ENCODE results near the gene HPDL.

HPDL gene

GRCh38 chr1:45327644-45328515, 1.2 kb downstream of the HPDL start:
- Histone ChIP-seq H3K27ac (ENCODE audit: low read length) (no peak overlapping the region), H3K9ac (ENCODE audit: low read depth, low read length) (peak overlapping the region; percentile 57; the same call in 1 of the 2 replicates), H3K4me3 (ENCODE audit: low read length) (peak overlapping the region; percentile 59; the same call in 1 of the 2 replicates)

DNA sequence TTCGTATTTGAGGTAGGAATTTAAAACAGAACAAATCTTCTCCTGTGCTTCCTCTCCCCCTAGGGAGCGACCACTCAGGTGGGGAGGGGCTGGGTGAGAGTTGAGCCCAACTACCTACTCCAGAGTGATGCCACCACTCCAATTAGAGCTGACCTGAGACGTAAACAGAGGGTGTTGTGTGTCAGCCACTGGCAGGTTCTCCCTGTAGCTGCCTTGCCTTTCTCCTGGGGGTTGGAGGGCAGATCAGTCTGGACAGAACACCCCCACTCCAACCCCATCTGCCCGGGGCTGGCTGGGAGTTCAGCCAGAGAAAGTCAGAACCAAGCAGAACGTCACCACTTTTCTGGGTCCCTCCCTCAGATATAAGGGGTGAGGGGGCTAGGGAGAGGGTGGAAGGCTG, 2.0 kb downstream of the HPDL start:
- no peaks in the 10 kb centered on the region for H3K9me3 ChIP-seq (ENCODE audit: insufficient read depth, low read depth, low read length)
- H3K4me1 ChIP-seq (ENCODE audit: insufficient read depth, low read length) = peaks cover 22% of the 10 kb centered on the region; the same call in 1 of the 2 replicates
- H3K4me3 ChIP-seq (ENCODE audit: low read length) = peak overlapping the region; percentile 59; the same call in 1 of the 2 replicates
- no peaks in the 10 kb centered on the region for H3K27me3 ChIP-seq (ENCODE audit: insufficient read depth, low read length)
- H3K27ac ChIP-seq (ENCODE audit: low read length) = no peak overlapping the region
- peak overlapping the region; percentile 33; the same call in 1 of the 2 replicates for H3K9ac ChIP-seq (ENCODE audit: low read depth, low read length)
- peaks cover 54% of the 10 kb centered on the region for H3K36me3 ChIP-seq (ENCODE audit: insufficient read depth, low read depth, low read length)

More at GRCh38 chr1:45327644-45328515, 1.2 kb downstream of the HPDL start:
- H3K4me1 ChIP-seq (ENCODE audit: insufficient read depth, low read length) = peaks cover 22% of the 10 kb centered on the region; the same call in 1 of the 2 replicates
- peaks cover 46% of the 10 kb centered on the region for H3K36me3 ChIP-seq (ENCODE audit: insufficient read depth, low read depth, low read length)
- H3K9me3 ChIP-seq (ENCODE audit: insufficient read depth, low read depth, low read length) = no peaks in the 10 kb centered on the region
- H3K27me3 ChIP-seq (ENCODE audit: insufficient read depth, low read length) = no peaks in the 10 kb centered on the region

GRCh38 chr1:45329445-45329844, 2.8 kb downstream of the HPDL start:
- Histone ChIP-seq H3K4me3 (ENCODE audit: low read length) (no peak overlapping the region), H3K27me3 (ENCODE audit: insufficient read depth, low read length) (no peaks in the 10 kb centered on the region), H3K9me3 (ENCODE audit: insufficient read depth, low read depth, low read length) (no peaks in the 10 kb centered on the region), H3K9ac (ENCODE audit: low read depth, low read length) (peak overlapping the region; percentile 33; the same call in 1 of the 2 replicates), H3K36me3 (ENCODE audit: insufficient read depth, low read depth, low read length) (peaks cover 61% of the 10 kb centered on the region), H3K27ac (ENCODE audit: low read length) (no peak overlapping the region), H3K4me1 (ENCODE audit: insufficient read depth, low read length) (peaks cover 22% of the 10 kb centered on the region; the same call in 1 of the 2 replicates)

- Histone ChIP-seq H3K9ac (ENCODE audit: low read depth, low read length) (no peak overlapping the region), H3K4me1 (ENCODE audit: insufficient read depth, low read length) (peaks cover 15% of the 10 kb centered on the region; the same call in 1 of the 2 replicates), H3K36me3 (ENCODE audit: insufficient read depth, low read depth, low read length) (peaks cover 61% of the 10 kb centered on the region)
Observed at GRCh38 chr1:45331436-45332345, 5.0 kb downstream of the HPDL start.

GRCh38 chr1:45332346-45332720, 5.6 kb downstream of the HPDL start:
- Histone ChIP-seq H3K4me1 (ENCODE audit: insufficient read depth, low read length) (peaks cover 15% of the 10 kb centered on the region; the same call in 1 of the 2 replicates), H3K9ac (ENCODE audit: low read depth, low read length) (no peak overlapping the region), H3K9me3 (ENCODE audit: insufficient read depth, low read depth, low read length) (no peaks in the 10 kb centered on the region), H3K27me3 (ENCODE audit: insufficient read depth, low read length) (no peaks in the 10 kb centered on the region), H3K4me3 (ENCODE audit: low read length) (no peak overlapping the region), H3K36me3 (ENCODE audit: insufficient read depth, low read depth, low read length) (peaks cover 61% of the 10 kb centered on the region), H3K27ac (ENCODE audit: low read length) (no peak overlapping the region)

More at GRCh38 chr1:45331436-45332345, 5.0 kb downstream of the HPDL start:
- Histone ChIP-seq H3K27ac (ENCODE audit: low read length) (no peak overlapping the region), H3K4me3 (ENCODE audit: low read length) (no peak overlapping the region), H3K27me3 (ENCODE audit: insufficient read depth, low read length) (no peaks in the 10 kb centered on the region), H3K9me3 (ENCODE audit: insufficient read depth, low read depth, low read length) (no peaks in the 10 kb centered on the region)

DNA sequence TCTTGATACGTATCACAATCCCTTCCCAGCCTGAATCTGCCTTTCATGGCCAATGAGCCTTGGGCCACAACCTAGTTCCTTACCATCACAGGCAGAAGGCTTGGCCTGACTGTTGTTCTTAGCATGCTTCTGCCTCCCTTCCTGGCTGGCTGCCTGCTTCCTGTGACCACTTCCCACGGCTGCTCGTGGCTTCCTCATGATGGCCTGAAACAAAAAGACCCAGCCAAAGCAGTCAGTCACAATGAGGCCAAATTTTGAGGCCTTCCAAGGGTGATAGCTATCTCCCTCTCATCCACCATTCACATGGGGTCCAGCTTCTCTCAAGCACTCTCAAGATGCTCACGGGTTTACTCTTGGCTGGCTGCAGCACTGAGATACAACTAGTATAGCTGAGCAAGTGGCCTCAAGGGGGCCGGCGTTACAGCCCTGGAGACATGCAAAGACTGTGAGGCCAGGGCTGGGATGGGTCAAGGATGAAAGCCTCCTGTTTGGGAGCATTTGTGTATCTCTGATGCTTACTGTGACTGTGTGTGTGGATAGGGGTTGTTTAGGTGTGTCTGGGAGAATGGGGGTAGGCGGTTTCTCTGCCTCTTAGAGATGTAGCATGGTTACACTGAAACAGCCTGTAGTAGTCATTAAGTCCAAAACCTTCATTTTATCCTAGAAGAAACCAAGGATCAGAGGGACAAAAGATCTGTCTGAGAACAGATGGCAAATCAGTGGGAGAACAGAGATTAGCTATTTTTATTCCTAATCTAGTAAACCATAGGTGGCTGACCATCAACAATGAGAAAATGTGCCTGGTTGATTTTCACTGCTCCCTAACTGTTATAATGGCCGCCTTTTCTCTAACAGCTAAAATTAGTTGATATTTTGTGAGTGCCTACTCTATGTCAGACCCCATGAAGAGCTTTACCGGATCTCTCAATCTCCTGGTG, 7.9 kb downstream of the HPDL start:
- H3K36me3 ChIP-seq (ENCODE audit: insufficient read depth, low read depth, low read length) = peaks cover 56% of the 10 kb centered on the region
- no peaks in the 10 kb centered on the region for H3K9me3 ChIP-seq (ENCODE audit: insufficient read depth, low read depth, low read length)
- no peak overlapping the region for H3K9ac ChIP-seq (ENCODE audit: low read depth, low read length)
- no peak overlapping the region for H3K4me3 ChIP-seq (ENCODE audit: low read length)
- H3K27ac ChIP-seq (ENCODE audit: low read length) = no peak overlapping the region
- H3K4me1 ChIP-seq (ENCODE audit: insufficient read depth, low read length) = no peaks in the 10 kb centered on the region; the same call in 1 of the 2 replicates
- no peaks in the 10 kb centered on the region for H3K27me3 ChIP-seq (ENCODE audit: insufficient read depth, low read length)

GRCh38 chr1:45335855-45336324, 9.2 kb downstream of the HPDL start:
- no peak overlapping the region for H3K4me3 ChIP-seq (ENCODE audit: low read length)
- no peaks in the 10 kb centered on the region for H3K9me3 ChIP-seq (ENCODE audit: insufficient read depth, low read depth, low read length)
- H3K9ac ChIP-seq (ENCODE audit: low read depth, low read length) = no peak overlapping the region
- peaks cover 45% of the 10 kb centered on the region for H3K36me3 ChIP-seq (ENCODE audit: insufficient read depth, low read depth, low read length)
- H3K4me1 ChIP-seq (ENCODE audit: insufficient read depth, low read length) = peaks cover 3% of the 10 kb centered on the region
- H3K27me3 ChIP-seq (ENCODE audit: insufficient read depth, low read length) = no peaks in the 10 kb centered on the region
- H3K27ac ChIP-seq (ENCODE audit: low read length) = no peak overlapping the region

GRCh38 chr1:45337630-45338325, 11.1 kb downstream of the HPDL start:
- Histone ChIP-seq H3K4me1 (ENCODE audit: insufficient read depth, low read length) (peaks cover 7% of the 10 kb centered on the region), H3K9me3 (ENCODE audit: insufficient read depth, low read depth, low read length) (no peaks in the 10 kb centered on the region), H3K36me3 (ENCODE audit: insufficient read depth, low read depth, low read length) (peaks cover 43% of the 10 kb centered on the region), H3K27me3 (ENCODE audit: insufficient read depth, low read length) (no peaks in the 10 kb centered on the region), H3K9ac (ENCODE audit: low read depth, low read length) (no peak overlapping the region), H3K4me3 (ENCODE audit: low read length) (no peak overlapping the region), H3K27ac (ENCODE audit: low read length) (no peak overlapping the region)

DNA sequence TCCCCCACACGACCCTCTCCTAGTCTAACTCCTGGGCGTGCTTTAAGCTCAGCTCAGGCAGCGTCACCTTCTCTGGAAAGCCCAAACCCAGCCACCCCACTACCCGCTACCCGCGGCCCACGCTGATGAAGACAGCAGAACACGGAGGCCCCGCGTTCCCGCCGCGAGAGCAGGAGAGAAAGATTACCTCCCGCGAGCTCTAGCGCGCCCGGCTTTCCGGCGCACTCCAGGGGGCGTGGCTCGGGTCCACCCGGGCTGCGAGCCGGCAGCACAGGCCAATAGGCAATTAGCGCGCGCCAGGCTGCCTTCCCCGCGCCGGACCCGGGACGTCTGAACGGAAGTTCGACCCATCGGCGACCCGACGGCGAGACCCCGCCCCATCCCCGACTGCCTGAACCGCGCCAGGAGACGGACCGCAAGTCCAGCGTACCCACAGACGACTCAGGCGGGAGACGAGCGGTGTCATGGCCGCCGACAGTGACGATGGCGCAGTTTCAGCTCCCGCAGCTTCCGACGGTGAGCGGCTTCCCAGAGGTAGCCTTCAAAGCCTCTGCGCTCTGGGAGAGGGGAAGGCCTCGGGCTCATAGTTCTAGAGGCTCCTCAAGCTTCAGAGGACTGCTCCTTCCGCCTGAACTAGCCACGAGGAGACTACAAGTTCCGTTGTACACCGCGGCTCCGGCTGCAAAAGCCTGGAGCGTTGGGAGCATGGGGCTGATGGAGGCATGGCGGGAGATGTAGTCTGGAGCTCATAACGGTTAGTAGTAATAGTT, 13.3 kb downstream of the HPDL start, which contains the start of the genes MUTYH and TOE1:
Gene MUTYH (minus strand): TSS at position 652 of the 770 bp plus-strand sequence. CDS start 5,935 bp downstream, outside the sequence.
Gene TOE1 (plus strand): TSS at position 382 of the 770 bp plus-strand sequence. CDS start 83 bp downstream, at position 465.
- Histone ChIP-seq H3K27me3 (ENCODE audit: insufficient read depth, low read length) (no peaks in the 10 kb centered on the region), H3K36me3 (ENCODE audit: insufficient read depth, low read depth, low read length) (peaks cover 49% of the 10 kb centered on the region), H3K9me3 (ENCODE audit: insufficient read depth, low read depth, low read length) (no peaks in the 10 kb centered on the region), H3K4me1 (ENCODE audit: insufficient read depth, low read length) (peaks cover 7% of the 10 kb centered on the region), H3K27ac (ENCODE audit: low read length) (peak within 1 kb of the TSS; percentile 95), H3K4me3 (ENCODE audit: low read length) (peak within 1 kb of the TSS; percentile 84), H3K9ac (ENCODE audit: low read depth, low read length) (peak within 1 kb of the TSS; percentile 99)

Measured in iPS-20b (cell line).